Raji (cell line): ENCODE results near the gene PACSIN3.

Experiments
- POLR2A ChIP-seq: IDR thresholded peaks from 2 replicates; pipeline ENCODE4 v1.6.1; 2011; ENCODE audit warnings: low read depth, low read length, control low read depth; ENCODE audit not compliant: insufficient read depth

PACSIN3 gene

DNA sequence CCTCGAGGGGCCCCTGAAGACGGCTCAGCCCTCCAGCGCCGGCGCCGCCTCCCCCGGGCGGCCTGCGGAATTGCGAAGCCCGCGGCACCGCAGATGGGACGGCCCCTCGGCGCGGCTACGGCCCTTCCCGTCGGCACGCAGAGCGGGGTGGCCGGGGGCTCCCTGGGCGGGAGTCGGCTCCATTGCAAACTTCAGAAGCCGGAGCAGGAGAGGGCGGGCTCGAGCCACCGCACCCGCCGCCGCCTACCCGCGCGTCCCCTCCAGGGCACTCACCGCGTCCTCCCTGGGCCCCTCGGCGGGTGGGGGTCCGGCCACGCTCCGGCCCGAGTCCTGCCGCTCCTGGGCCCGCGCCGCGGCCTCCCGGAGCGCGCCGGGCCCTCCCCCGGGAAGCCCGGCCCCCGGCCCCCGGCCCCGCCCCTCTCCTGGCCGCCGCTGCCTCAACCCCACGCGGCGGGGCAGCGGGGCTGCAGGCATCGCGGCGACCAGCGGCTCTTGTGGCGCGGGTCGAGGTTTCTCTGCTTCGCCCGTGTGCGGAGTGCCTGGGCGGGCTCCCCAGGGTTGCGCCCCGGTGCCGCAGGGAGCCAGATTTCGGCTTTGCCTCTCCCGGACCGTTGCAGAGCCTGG, at the start of gene PACSIN3:
Gene PACSIN3 (minus strand): TSS at position 359 of the 624 bp plus-strand sequence. CDS start 3,707 bp downstream, outside the sequence.
- no peak for TF ChIP-seq POLR2A

DNA sequence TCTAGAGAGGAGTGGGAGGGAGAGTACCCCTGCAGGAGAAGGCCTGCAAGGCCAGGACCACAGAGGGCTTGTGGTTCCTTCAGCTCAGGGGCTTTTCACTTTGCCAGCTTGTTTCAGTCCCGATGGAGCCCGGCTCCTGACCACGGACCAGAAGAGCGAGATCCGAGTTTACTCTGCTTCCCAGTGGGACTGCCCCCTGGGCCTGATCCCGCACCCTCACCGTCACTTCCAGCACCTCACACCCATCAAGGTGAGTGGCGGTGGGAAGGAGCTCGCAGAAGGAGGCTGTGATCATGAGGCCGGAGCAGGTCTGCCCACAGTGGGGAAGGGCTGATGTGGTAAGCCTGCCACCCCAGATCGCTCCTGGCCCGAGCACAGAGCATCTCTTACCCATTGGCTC, 48.9 kb upstream of the PACSIN3 start:
- TF ChIP-seq POLR2A = no peak

DNA sequence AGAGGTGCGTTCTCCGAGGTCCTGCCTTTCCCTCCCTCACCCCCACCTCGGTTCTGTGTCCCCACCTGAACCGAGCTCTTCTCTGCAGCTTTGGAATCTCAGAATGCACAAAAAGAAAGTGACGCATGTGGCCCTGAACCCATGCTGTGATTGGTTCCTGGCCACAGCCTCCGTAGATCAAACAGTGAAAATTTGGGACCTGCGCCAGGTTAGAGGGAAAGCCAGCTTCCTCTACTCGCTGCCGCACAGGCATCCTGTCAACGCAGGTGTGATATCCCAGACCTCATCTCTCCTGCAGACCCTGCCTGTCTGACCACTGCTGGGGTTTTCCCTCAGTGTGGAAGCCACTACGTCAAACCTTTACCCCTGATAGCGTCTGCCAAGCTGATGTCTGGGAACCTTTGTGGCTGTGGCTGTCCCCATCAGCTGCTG, 48.5 kb upstream of the PACSIN3 start:
- no peak for TF ChIP-seq POLR2A

DNA sequence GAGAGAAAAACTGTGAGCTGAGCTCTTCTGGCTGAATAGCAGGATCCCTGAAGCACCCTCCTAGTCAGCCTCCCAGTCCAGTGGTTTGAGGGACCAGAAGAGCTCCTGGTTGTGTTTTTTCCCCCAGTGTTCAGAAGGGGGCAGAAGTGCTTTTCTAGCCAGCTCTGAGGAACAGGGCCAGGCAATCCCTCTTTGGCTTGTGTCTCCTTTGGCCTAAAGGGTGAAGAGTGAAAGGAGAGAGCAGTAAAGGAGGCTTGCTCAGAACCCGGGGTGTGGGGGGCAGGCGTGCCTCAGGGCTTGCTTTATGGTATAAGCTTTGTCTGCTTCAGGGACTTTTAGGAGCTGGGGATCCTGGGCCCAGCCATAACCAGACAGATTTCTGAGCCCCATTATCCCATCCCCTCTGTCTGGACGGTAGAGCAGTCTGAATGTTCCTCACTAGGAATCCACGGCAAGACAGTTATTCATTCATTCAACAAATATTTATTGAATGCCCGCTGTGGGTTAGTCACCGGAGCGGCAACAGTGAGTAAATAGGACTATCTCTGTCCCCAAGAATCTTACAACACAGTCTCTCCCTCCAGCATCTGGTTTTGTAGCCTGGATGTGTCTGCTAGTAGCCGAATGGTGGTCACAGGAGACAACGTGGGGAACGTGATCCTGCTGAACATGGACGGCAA, 47.9 kb upstream of the PACSIN3 start:
- no peak for TF ChIP-seq POLR2A

DNA sequence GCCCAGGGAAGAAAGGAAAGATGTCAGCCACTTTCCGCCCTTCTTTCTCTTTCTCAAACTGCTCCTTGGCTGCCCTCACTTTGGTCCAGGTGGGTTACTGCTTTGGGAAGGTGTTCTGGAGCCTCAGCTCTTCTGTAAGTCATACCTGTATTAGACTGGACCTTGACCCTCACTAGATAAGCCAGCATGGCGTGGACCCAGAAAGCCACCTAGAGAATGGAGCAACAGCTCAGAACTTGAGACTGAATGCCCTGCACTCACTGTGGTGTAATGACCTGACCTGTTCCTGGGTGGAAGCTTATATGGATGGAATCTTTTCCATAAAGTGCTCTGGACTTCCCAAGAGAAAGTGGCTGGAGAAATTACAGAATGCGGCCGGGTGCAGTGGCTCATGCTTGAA, 46.8 kb upstream of the PACSIN3 start:
- no peak for TF ChIP-seq POLR2A

DNA sequence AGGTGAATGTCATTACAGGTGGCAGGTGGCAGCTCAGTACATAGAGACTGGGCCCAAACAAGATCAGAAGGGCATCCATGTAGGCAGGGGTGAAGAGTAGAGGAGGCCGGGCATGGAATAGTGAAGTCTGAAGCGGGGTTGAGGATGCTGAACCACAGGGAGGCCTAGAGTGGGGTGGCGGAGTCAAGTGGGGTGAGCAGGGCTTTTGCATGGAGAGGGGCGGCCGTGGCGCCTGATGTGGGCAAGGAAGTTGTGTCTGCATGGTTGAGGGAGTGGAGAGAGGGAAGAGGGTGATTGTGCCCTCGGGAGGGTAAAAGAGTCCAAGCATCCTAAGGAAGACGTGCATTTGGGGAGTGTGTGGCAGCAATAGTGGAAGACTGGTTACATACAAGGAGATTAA, 42.9 kb upstream of the PACSIN3 start:
- TF ChIP-seq POLR2A = no peak

DNA sequence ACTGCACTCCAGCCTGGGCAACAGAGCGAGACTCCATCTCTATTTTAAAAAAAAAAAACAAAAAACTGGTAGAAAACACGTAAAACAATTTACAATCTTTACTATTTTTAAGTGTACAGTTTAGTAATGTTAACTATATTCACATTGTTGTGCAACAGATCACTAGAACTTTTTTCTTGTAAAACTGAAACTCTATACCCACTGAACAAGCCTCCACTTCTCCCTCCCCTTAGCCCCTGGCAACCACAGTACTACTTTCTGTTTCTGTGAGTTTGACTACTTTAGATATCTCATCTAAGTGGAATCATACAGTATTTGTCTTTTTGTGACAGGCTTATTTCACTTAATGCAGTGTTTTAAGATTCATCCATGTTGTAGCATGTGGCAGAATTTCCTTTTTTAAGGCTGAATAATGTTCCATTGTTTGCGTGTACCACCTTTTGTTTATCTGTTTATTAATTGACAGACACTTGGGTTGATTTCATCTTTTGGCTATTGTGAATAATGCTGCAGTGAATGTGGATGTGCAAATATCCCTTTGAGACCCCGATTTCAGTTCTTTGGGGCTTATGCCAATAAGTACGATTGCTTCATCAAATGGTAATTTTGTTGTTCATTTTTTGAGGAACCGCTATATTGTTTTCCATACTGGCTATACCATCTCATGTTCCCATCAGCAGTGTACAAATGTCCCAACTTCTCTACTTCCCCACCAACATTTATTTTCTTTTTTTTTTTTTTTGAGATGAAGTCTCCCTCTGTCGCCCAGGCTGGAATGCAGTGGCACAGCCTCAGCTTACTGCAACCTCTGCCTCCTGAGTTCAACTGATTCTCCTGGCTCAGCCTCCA, 39.5 kb upstream of the PACSIN3 start:
- no peak for TF ChIP-seq POLR2A

DNA sequence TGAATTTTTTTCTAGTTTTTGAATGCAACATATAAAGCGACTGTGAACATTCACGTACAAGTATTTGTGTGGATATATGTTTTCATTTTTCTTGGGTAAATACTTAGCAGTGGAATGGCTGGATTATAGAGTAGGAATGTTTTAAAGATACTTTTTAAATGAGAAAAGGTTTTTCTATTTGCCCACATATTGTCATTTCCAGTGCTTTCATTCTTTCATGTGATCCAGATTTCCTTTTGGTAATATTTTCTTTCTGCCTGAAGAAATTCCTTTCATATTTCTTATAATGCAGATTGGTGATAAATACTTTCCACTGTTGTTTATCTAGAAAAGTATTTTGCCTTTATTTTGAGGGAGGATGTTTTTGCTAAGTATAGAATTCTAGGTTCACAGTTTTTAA, 36.5 kb upstream of the PACSIN3 start:
- TF ChIP-seq POLR2A = no peak

DNA sequence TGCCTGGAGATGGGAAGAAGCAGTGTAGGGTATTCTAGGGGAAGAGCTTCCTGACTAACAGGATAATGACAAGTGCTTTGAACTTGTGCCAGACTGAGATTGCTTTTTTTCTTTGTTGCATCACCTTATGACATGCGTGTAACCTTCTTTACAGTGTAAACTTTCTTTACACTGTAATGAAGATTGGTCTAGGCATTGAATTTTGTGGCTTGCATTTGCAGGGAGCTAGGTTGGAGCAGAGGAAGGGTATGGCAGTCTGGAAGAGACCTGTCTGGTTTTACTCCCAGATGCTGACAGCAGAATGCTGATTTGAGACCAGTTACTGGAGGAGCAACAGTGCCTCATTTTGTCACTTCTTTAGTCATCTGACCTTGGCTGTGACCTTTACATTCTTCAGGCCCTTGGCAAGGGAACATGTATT, 34.2 kb upstream of the PACSIN3 start:
- no peak for TF ChIP-seq POLR2A

DNA sequence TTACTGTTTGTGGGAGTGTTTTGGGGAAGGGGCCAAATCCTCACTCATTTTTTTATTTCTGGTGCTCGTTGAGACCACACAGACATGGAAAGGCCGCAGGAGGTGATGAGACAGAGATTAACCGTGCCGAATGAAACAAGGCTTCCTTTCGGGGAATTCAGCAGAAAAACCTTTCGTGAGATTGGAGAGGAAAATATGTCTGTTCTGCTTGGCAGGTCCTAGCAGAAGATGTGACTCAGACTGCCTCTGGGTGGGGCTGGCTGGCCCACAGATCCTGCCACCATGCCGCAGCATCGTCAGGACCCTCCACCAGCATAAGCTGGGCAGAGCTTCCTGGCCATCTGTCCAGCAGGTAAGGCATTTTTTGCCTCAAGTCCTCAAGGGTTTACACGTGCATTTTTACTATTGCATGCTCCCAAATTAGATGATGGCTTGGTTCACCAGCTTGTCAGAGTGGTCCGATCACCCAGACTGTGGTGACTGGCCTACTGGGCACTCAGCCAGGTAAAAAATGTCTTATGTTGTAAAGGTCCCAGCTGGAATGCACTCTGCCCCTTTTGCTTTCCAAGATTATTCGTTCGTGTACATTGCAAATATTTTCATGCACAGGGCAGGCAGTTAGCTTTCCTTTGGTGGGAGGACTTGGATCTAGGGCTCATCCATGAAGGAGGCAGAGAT, 30.0 kb upstream of the PACSIN3 start:
- TF ChIP-seq POLR2A = no peak

DNA sequence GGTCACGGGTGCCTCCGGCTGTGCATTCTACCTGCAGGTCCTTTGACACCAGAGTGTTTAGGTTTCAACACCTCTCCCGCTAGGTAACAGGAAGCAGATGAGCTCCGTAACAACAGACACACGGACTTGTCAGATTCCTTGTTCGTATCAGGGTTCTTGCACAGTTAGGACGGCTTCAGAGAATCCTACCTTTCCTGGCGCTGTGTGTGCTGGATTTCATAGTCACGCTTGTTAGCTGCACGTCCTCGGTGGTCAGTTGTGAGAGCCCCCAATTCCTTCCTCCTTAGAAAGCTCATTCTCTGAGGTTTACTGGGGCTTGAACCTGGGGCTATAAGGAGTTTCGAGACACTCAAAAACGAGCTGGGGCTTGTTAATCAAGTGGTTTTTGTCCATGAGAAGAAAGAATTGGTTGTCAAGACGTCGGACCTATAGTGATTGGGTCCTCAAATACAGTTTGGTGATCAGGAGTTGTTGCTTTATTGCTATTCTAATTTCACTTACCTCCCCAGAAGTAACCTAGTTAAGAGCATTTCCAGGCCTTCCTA, 29.2 kb upstream of the PACSIN3 start:
- TF ChIP-seq POLR2A = peak; percentile 40; the same call in 1 of the 2 replicates

DNA sequence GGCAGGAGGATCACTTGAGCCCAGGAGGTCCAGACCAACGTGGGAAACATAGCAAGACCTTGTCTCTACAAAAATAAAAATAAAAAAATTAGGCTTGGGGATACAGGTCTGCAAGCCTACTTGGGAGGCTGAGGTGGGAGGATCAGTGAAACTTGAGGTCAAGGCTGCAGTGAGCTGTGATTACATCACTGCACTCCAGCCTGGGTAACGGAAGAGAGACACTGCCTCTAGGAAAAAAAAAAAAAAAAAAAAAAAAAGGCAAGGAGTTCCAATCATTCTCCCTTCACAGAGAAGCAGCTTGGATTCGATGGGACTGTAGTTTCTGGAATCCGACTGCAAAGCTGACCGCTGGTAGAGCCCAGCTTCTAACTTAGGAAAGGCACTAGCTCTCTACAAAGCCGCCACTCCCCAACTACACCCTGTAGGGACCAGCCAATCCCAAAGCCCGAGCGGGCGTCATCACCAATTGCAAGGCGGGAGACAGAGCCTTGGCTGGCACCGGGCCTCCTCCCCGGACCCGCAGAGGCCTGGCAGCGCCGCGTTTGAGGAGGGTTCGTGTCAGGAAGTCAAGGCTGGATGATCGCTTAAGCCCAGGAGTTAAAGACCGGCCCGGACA, 27.8 kb upstream of the PACSIN3 start:
- TF ChIP-seq POLR2A = peak; percentile 65

DNA sequence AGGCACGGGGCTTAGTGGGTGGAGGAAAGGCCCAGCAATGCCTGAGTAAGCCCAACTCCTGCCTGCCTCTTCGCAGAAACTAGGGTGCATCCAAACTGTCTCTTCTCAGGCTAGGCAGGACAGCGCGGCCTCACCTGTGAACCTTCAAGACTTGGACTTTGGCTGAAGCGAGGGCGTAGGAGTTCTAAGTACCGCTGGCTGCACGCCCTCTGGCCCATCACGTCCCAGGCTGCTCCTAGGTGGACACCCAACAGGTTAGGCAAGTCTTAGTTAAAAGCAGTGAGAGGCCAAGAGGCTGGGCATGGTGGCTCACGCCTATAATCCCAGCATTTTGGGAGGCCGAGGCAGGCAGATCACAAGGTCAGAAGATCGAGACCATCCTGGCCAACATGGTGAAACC, 26.7 kb upstream of the PACSIN3 start:
- no peak for TF ChIP-seq POLR2A

DNA sequence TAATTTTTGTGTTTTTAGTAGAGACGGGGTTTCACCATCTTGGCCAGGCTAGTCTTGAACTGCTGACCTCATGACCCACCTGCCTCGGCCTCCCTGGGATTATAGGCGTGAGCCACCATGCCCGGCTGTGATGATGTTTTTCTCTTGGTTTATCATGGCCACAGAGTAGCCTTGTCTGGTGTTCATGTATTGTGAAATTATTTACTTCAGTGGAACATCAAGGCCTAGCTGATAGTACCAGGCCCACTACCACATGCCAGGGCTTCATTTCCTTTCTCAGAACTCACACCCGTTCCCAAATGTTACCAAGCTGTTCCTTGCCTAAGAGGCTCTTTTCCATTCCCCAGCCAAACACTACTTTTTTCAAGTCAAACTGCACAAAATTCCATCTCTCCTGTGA, 22.4 kb upstream of the PACSIN3 start:
- no peak for TF ChIP-seq POLR2A
